GM23338 (cell line): ENCODE results near the gene CHCHD6. TPM values are rescaled to one million over a fixed set of nuclear protein-coding genes. Genes with fewer than 3 reads are reported as not detected.

Source experiments
- ATAC-seq: fragments of 200-7000 bp; cut with Tn5 transposase; 3 replicates; pipeline ENCODE4 v1.9.1; 2020
- DNase-seq: peaks from one replicate; pipeline ENCODE4 v3.0.0-alpha.2; 2015; ENCODE audit warnings: low spot score
- H2AFZ ChIP-seq: fragments of 200-600 bp; sonication (generic); 2 replicates; pipeline ENCODE4 v1.8.0; 2016; ENCODE audit warnings: antibody characterized with exemption, mild to moderate bottlenecking, moderate library complexity
- H3F3A ChIP-seq: fragments of 200-600 bp; sonication (generic); replicated peaks from 2 replicates; pipeline ENCODE4 v1.8.0; 2017; ENCODE audit warnings: antibody characterized with exemption, mixed run types, low read depth
- H3K27ac ChIP-seq: fragments of 200-600 bp; sonication (generic); 2 replicates; pipeline ENCODE4 v1.6.1; 2016; ENCODE audit warnings: low read depth
- H3K27me3 ChIP-seq: fragments of 200-600 bp; sonication (generic); 2 replicates; pipeline ENCODE4 v1.8.0; 2016; ENCODE audit warnings: mild to moderate bottlenecking, mixed run types, moderate library complexity; ENCODE audit not compliant: insufficient read depth
- H3K36me3 ChIP-seq: fragments of 200-600 bp; sonication (generic); 2 replicates; pipeline ENCODE4 v1.8.0; 2016; ENCODE audit warnings: mild to moderate bottlenecking; ENCODE audit not compliant: insufficient read depth
- H3K4me1 ChIP-seq: fragments of 200-600 bp; sonication (generic); 2 replicates; pipeline ENCODE4 v1.8.0; 2016; ENCODE audit warnings: mild to moderate bottlenecking, moderate library complexity; ENCODE audit not compliant: insufficient read depth
- H3K4me2 ChIP-seq: fragments of 200-600 bp; sonication (generic); 2 replicates; pipeline ENCODE4 v1.7.1; 2017; ENCODE audit warnings: mixed run types
- H3K4me3 ChIP-seq: fragments of 200-600 bp; sonication (generic); 2 replicates; pipeline ENCODE4 v1.6.1; 2016; ENCODE audit warnings: mixed run types
- H3K79me2 ChIP-seq: fragments of 200-600 bp; sonication (generic); replicated peaks from 2 replicates; pipeline ENCODE4 v1.8.0; 2017; ENCODE audit warnings: mild to moderate bottlenecking; ENCODE audit not compliant: insufficient read depth
- H3K9me2 ChIP-seq: fragments of 200-600 bp; sonication (generic); 2 replicates; pipeline ENCODE4 v1.8.0; 2017; ENCODE audit not compliant: insufficient read depth
- H4K20me1 ChIP-seq: fragments of 200-600 bp; sonication (generic); replicated peaks from 2 replicates; pipeline ENCODE4 v1.8.0; 2017; ENCODE audit warnings: mild to moderate bottlenecking; ENCODE audit not compliant: insufficient read depth
- H3K27ac Mint-ChIP-seq: 2 replicates; pipeline ENCODE4 v1.8.0; 2020; ENCODE audit warnings: inconsistent platforms, mild to moderate bottlenecking, moderate library complexity, mixed read lengths
- H3K27me3 Mint-ChIP-seq: 3 replicates; pipeline ENCODE4 v1.8.0; 2022; ENCODE audit warnings: low read depth, mild to moderate bottlenecking, moderate library complexity, mixed read lengths, inconsistent platforms; ENCODE audit not compliant: insufficient read depth, poor library complexity
- H3K36me3 Mint-ChIP-seq: 3 replicates; pipeline ENCODE4 v1.8.0; 2021; ENCODE audit warnings: low read depth, mild to moderate bottlenecking, inconsistent platforms, moderate library complexity, mixed read lengths
- H3K4me1 Mint-ChIP-seq: 3 replicates; pipeline ENCODE4 v1.8.0; 2020; ENCODE audit warnings: mild to moderate bottlenecking, inconsistent platforms, mixed read lengths
- H3K4me3 Mint-ChIP-seq: 3 replicates; pipeline ENCODE4 v1.8.0; 2021; ENCODE audit warnings: moderate library complexity, mild to moderate bottlenecking, inconsistent platforms, mixed read lengths
- H3K9me3 Mint-ChIP-seq: 3 replicates; pipeline ENCODE4 v1.8.0; 2020; ENCODE audit warnings: moderate library complexity, mild to moderate bottlenecking, inconsistent platforms, mixed read lengths
- CREB1 ChIP-seq: fragments of 250-450 bp; sonication (Bioruptor Pico); IDR thresholded peaks from 2 replicates; pipeline ENCODE4 v1.5.0; 2020; ENCODE audit warnings: low read depth, mild to moderate bottlenecking, moderate library complexity
- CTCF ChIP-seq, 2 experiments: fragments of 200-600 bp in 1 of 2; sonication (generic) in 1 of 2; conservative IDR thresholded peaks; 2 replicates each; pipeline versions ENCODE4 v1.5.1 to v1.6.1; 2016 to 2017; ENCODE audit warnings: antibody characterized with exemption in 2 of 2, low read depth in 2 of 2, mild to moderate bottlenecking in 2 of 2, moderate library complexity in 1 of 2
- ETS1 ChIP-seq: IDR thresholded peaks from 2 replicates; pipeline ENCODE4 v1.6.1; 2016; ENCODE audit warnings: antibody characterized with exemption
- EZH2 ChIP-seq: fragments of 200-600 bp; sonication (generic); IDR thresholded peaks from one replicate; pipeline ENCODE4 v1.8.0; 2017; ENCODE audit warnings: antibody characterized with exemption, mild to moderate bottlenecking, low read depth; ENCODE audit not compliant: unreplicated experiment
- EZH2phosphoT487 ChIP-seq: fragments of 200-600 bp; sonication (generic); IDR thresholded peaks from one replicate; pipeline ENCODE4 v1.8.1; 2018; ENCODE audit warnings: antibody characterized with exemption; ENCODE audit not compliant: unreplicated experiment
- JUNB ChIP-seq: IDR thresholded peaks from one replicate; pipeline ENCODE4 v1.6.1; 2016; ENCODE audit warnings: antibody characterized with exemption; ENCODE audit not compliant: unreplicated experiment
- NANOG ChIP-seq: IDR thresholded peaks from 2 replicates; pipeline ENCODE4 v1.6.1; 2016; ENCODE audit warnings: antibody characterized with exemption, borderline replicate concordance
- POLR2AphosphoS5 ChIP-seq: IDR thresholded peaks from 2 replicates; pipeline ENCODE4 v1.6.1; 2016; ENCODE audit warnings: antibody characterized with exemption, low read depth
- REST ChIP-seq: IDR thresholded peaks from one replicate; pipeline ENCODE4 v1.6.1; 2018; ENCODE audit warnings: antibody characterized with exemption; ENCODE audit not compliant: unreplicated experiment
- STAT1 ChIP-seq: IDR thresholded peaks from one replicate; pipeline ENCODE4 v1.6.1; 2016; ENCODE audit warnings: antibody characterized with exemption; ENCODE audit not compliant: unreplicated experiment
- ZNF114 ChIP-seq: fragments of 250-450 bp; sonication (Bioruptor Pico); IDR thresholded peaks from 2 replicates; pipeline ENCODE4 v1.5.0; 2020; ENCODE audit warnings: mild to moderate bottlenecking, moderate library complexity
- ZNF331 ChIP-seq: fragments of 250-450 bp; sonication (Bioruptor Pico); IDR thresholded peaks from 2 replicates; pipeline ENCODE4 v1.5.0; 2020; ENCODE audit warnings: low read depth, mild to moderate bottlenecking, moderate library complexity
- polyA plus RNA-seq: library from polyadenylated mRNA; unstranded; fragments of >200 nt; fragmentation: Nextera tagmentation; extraction: Ambion mirVana; gene quantifications from 2 replicates; pipeline ENCODE4 v1.2.1, GENCODE V29; 2016
- total RNA-seq: library from RNA; depleted of rRNA; stranded (reverse); fragments of >200 nt; shearing (Covaris generic); gene quantifications from 2 replicates; pipeline ENCODE4 v1.2.3, GENCODE V29; 2014

Gene CHCHD6
- total and polyA plus RNA-seq, 2 experiments from 2014 or later: 28.8 to 43.0 TPM

GRCh38 chr3:126692858-126693257 is 11.2 kb upstream of the CHCHD6 start:
- Histone ChIP-seq H3K4me1 (no peaks in the 10 kb centered on the region), H4K20me1 (no peaks in the 10 kb centered on the region), H3F3A (no peaks in the 10 kb centered on the region), H3K79me2 (no peaks in the 10 kb centered on the region), H3K4me3 (no peak overlapping the region), H3K4me2 (no peak overlapping the region), H3K36me3 (no peaks in the 10 kb centered on the region), H3K27ac (no peak overlapping the region), H2AFZ (no peak overlapping the region; the same call in 1 of the 2 replicates), H3K9me2 (no peaks in the 10 kb centered on the region), H3K27me3 (no peaks in the 10 kb centered on the region)
- Mint-ChIP-seq H3K36me3 (no peaks in the 10 kb centered on the region), H3K4me1 (peaks cover 2% of the 10 kb centered on the region; the same call in 1 of the 3 replicates), H3K9me3 (no peaks in the 10 kb centered on the region), H3K27ac (no peak overlapping the region), H3K27me3 (peaks cover 4% of the 10 kb centered on the region), H3K4me3 (no peak overlapping the region)
- ATAC-seq: no peak
- no peak for TF ChIP-seq POLR2AphosphoS5
- TF ChIP-seq CREB1 (CRISPR knock-in tag): no peak
- no peak for TF ChIP-seq ZNF114 (CRISPR knock-in tag)
- TF ChIP-seq ETS1: no peak
- TF ChIP-seq CTCF (conservative IDR thresholded peaks at IDR 0.05; ENCODE audit: low read depth in 2 of 2): no peak; a peak in 1 of 4 replicates
- TF ChIP-seq ZNF331 (CRISPR knock-in tag): no peak
- TF ChIP-seq EZH2: no peak
- no peak for TF ChIP-seq REST
- TF ChIP-seq NANOG: no peak
- peak; percentile 13 for DNase-seq

GRCh38 chr3:126693921-126694320 is 10.1 kb upstream of the CHCHD6 start:
- Histone ChIP-seq H3K4me2 (no peak overlapping the region), H4K20me1 (no peaks in the 10 kb centered on the region), H3K9me2 (no peaks in the 10 kb centered on the region), H3F3A (no peaks in the 10 kb centered on the region), H3K79me2 (no peaks in the 10 kb centered on the region), H3K27ac (no peak overlapping the region), H3K36me3 (no peaks in the 10 kb centered on the region), H3K27me3 (no peaks in the 10 kb centered on the region), H2AFZ (no peak overlapping the region), H3K4me1 (no peaks in the 10 kb centered on the region), H3K4me3 (no peak overlapping the region)
- Mint-ChIP-seq H3K9me3 (no peaks in the 10 kb centered on the region), H3K27ac (no peak overlapping the region), H3K4me1 (peaks cover 4% of the 10 kb centered on the region; the same call in 1 of the 3 replicates), H3K27me3 (peaks cover 4% of the 10 kb centered on the region), H3K4me3 (no peak overlapping the region), H3K36me3 (no peaks in the 10 kb centered on the region)
- TF ChIP-seq STAT1: no peak
- no peak for TF ChIP-seq JUNB
- TF ChIP-seq NANOG: no peak
- no peak for TF ChIP-seq EZH2phosphoT487
- no peak for TF ChIP-seq EZH2
- no peak for TF ChIP-seq ZNF331 (CRISPR knock-in tag)
- no peak for TF ChIP-seq ZNF114 (CRISPR knock-in tag)
- ATAC-seq (no peak), DNase-seq (no peak)
